SK-N-SH treated with all-trans-retinoic acid at 6 μM for 48 hours (cell line): ENCODE data around the gene KCNH5.
A peak's percentile ranks its signal among the peaks of the same experiment; 100 is the strongest.

ENCODE experiments used
- ATAC-seq: fragments of 200-7000 bp; cut with Tn5 transposase; 3 replicates; pipeline ENCODE4 v1.9.1; 2020; ENCODE audit warnings: mild to moderate bottlenecking, moderate library complexity
- ARNTL ChIP-seq: fragments of 450-650 bp; formaldehyde crosslinking; IDR thresholded peaks from 2 replicates; pipeline ENCODE4 v1.5.0; 2020; ENCODE audit warnings: low read depth, mild to moderate bottlenecking, moderate library complexity, borderline replicate concordance
- BACH2 ChIP-seq: fragments of 250-450 bp; sonication (Bioruptor Pico); IDR thresholded peaks from 2 replicates; pipeline ENCODE4 v1.9.0; 2021; ENCODE audit warnings: mild to moderate bottlenecking, borderline replicate concordance
- GLIS3 ChIP-seq: fragments of 250-450 bp; sonication (Bioruptor Pico); IDR thresholded peaks from 2 replicates; pipeline ENCODE4 v1.5.0; 2020; ENCODE audit warnings: mild to moderate bottlenecking, moderate library complexity
- ISL1 ChIP-seq: fragments of 250-450 bp; sonication (Bioruptor Pico); IDR thresholded peaks from 2 replicates; pipeline ENCODE4 v2.1.2; 2022; ENCODE audit warnings: mild to moderate bottlenecking, moderate library complexity
- OSR1 ChIP-seq: fragments of 250-450 bp; sonication (Bioruptor Pico); IDR thresholded peaks from 2 replicates; pipeline ENCODE4 v1.8.0; 2022; ENCODE audit warnings: moderate library complexity, mild to moderate bottlenecking, inconsistent platforms
- PPARA ChIP-seq: fragments of 250-450 bp; sonication (Bioruptor Pico); IDR thresholded peaks from 2 replicates; pipeline ENCODE4 v1.5.0; 2020; ENCODE audit warnings: mild to moderate bottlenecking, borderline replicate concordance
- RARB ChIP-seq: fragments of 250-450 bp; sonication (Bioruptor Pico); IDR thresholded peaks from 2 replicates; pipeline ENCODE4 v1.8.0; 2021; ENCODE audit warnings: mild to moderate bottlenecking, moderate library complexity
- SNAI2 ChIP-seq: fragments of 250-450 bp; sonication (Bioruptor Pico); IDR thresholded peaks from 2 replicates; pipeline ENCODE4 v1.5.0; 2020; ENCODE audit warnings: mild to moderate bottlenecking, moderate library complexity
- TCF4 ChIP-seq: fragments of 250-450 bp; sonication (Bioruptor Pico); IDR thresholded peaks from 2 replicates; pipeline ENCODE4 v1.8.0; 2021; ENCODE audit warnings: mild to moderate bottlenecking, moderate library complexity, borderline replicate concordance
- TOX ChIP-seq: fragments of 250-450 bp; sonication (Bioruptor Pico); IDR thresholded peaks from 2 replicates; pipeline ENCODE4 v1.8.0; 2021; ENCODE audit warnings: mild to moderate bottlenecking, moderate library complexity, borderline replicate concordance
- ZC3H10 ChIP-seq: fragments of 250-450 bp; sonication (Bioruptor Pico); IDR thresholded peaks from 2 replicates; pipeline ENCODE4 v1.5.1; 2021; ENCODE audit warnings: mild to moderate bottlenecking, moderate library complexity
- ZFP3 ChIP-seq: fragments of 250-450 bp; sonication (Bioruptor Pico); IDR thresholded peaks from 2 replicates; pipeline ENCODE4 v1.5.0; 2020; ENCODE audit warnings: mild to moderate bottlenecking, moderate library complexity
- ZFP30 ChIP-seq: fragments of 450-650 bp; formaldehyde crosslinking; IDR thresholded peaks from 2 replicates; pipeline ENCODE4 v1.5.0; 2022; ENCODE audit warnings: mild to moderate bottlenecking, moderate library complexity
- ZNF565 ChIP-seq: fragments of 450-650 bp; formaldehyde crosslinking; conservative IDR thresholded peaks from 2 replicates; pipeline ENCODE4 v1.5.0; 2020; ENCODE audit warnings: low read depth, mild to moderate bottlenecking, moderate library complexity
- ZNF70 ChIP-seq: fragments of 450-650 bp; formaldehyde crosslinking; IDR thresholded peaks from 2 replicates; pipeline ENCODE4 v1.5.0; 2020; ENCODE audit warnings: mild to moderate bottlenecking, moderate library complexity
- ZNF8 ChIP-seq: fragments of 450-650 bp; formaldehyde crosslinking; IDR thresholded peaks from 2 replicates; pipeline ENCODE4 v1.5.0; 2020; ENCODE audit warnings: mild to moderate bottlenecking, moderate library complexity
- TF ChIP-seq, protein P1 (sequence below): fragments of 250-450 bp; sonication (Bioruptor Pico); IDR thresholded peaks from 2 replicates; pipeline ENCODE4 v1.5.1; 2021; ENCODE audit warnings: mild to moderate bottlenecking, moderate library complexity
- TF ChIP-seq, protein P2 (sequence below): fragments of 250-450 bp; sonication (Bioruptor Pico); IDR thresholded peaks from 2 replicates; pipeline ENCODE4 v1.8.0; 2020; ENCODE audit warnings: mild to moderate bottlenecking, moderate library complexity, borderline replicate concordance
- TF ChIP-seq, protein P3 (sequence below): fragments of 250-450 bp; sonication (Bioruptor Pico); IDR thresholded peaks from 2 replicates; pipeline ENCODE4 v1.8.0; 2021; ENCODE audit warnings: low read depth, mild to moderate bottlenecking, moderate library complexity, borderline replicate concordance
- TF ChIP-seq, protein P4 (sequence below): fragments of 250-450 bp; sonication (Bioruptor Pico); IDR thresholded peaks from 2 replicates; pipeline ENCODE4 v1.5.0; 2020; ENCODE audit warnings: mild to moderate bottlenecking, moderate library complexity

KCNH5 gene

DNA sequence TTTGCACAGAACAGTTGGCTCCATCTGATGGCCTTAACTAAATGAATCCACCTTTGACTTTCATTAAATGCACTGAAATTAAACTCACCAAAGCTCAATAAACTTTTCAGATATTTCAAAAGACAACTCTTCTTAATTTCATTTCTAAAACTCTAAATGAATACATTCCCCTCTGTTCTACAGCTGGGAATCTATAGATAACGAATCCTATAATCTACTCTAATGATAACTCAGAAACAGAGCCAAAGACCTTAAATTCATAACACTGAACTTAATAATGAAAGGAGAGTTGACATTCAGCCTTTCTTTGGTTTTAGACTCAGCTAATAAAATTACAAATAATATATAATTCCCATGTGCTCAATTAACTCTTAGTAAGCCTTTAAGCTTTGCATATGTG is 150.5 kb downstream of the KCNH5 start (continued):
- no peak for TF ChIP-seq ZNF565
- no peak for TF ChIP-seq TOX (CRISPR knock-in tag)
- no peak for TF ChIP-seq PPARA (CRISPR knock-in tag)
- TF ChIP-seq, protein P1, sequence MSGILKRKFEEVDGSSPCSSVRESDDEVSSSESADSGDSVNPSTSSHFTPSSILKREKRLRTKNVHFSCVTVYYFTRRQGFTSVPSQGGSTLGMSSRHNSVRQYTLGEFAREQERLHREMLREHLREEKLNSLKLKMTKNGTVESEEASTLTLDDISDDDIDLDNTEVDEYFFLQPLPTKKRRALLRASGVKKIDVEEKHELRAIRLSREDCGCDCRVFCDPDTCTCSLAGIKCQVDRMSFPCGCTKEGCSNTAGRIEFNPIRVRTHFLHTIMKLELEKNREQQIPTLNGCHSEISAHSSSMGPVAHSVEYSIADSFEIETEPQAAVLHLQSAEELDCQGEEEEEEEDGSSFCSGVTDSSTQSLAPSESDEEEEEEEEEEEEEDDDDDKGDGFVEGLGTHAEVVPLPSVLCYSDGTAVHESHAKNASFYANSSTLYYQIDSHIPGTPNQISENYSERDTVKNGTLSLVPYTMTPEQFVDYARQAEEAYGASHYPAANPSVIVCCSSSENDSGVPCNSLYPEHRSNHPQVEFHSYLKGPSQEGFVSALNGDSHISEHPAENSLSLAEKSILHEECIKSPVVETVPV (CRISPR knock-in tag) = 0 out of 2 replicates have a peak, but pooled peaks have one; percentile 20
- no peak for TF ChIP-seq RARB (CRISPR knock-in tag)
- no peak for TF ChIP-seq ZFP30 (CRISPR knock-in tag)
- TF ChIP-seq, protein P2, sequence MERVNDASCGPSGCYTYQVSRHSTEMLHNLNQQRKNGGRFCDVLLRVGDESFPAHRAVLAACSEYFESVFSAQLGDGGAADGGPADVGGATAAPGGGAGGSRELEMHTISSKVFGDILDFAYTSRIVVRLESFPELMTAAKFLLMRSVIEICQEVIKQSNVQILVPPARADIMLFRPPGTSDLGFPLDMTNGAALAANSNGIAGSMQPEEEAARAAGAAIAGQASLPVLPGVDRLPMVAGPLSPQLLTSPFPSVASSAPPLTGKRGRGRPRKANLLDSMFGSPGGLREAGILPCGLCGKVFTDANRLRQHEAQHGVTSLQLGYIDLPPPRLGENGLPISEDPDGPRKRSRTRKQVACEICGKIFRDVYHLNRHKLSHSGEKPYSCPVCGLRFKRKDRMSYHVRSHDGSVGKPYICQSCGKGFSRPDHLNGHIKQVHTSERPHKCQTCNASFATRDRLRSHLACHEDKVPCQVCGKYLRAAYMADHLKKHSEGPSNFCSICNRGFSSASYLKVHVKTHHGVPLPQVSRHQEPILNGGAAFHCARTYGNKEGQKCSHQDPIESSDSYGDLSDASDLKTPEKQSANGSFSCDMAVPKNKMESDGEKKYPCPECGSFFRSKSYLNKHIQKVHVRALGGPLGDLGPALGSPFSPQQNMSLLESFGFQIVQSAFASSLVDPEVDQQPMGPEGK (CRISPR knock-in tag) = no peak

DNA sequence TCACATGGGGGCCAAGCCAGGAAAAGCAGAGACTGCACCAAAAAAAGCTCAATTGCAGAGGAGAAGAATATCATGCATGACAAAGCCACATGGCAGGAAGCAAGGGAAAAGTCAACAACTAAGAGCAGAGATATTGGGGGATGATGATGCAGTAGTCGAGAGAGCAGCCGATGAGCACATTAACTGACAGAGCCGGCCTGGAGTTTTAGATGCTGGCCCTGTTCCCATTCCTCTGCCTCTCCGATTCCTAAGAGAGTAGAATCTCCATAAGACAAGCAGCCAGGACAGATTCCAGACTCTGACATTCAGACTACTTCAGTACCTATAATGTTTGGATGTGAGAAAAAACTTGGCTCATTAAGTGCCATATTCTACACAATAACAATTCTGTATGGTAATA is 155.9 kb downstream of the KCNH5 start:
- ATAC-seq = no peak

DNA sequence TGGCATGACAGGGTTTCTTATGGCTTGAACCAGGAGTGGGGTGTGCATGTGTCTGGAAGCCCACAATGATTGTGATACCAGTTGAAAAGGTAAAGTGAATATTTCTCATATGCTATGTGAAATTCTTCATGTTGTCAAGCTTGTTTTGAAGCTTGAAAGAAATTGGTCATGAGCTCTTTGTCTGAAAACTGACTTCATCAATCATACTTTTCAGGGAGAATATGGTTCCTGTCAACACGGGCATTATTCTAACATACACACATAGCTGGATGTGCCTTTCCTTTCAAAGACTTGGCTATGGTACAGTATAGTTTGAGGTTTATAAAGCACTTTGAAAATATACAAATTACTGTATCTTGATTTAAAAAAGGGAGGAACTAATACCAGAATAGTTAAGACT is 158.8 kb downstream of the KCNH5 start:
- TF ChIP-seq, protein P2 (CRISPR knock-in tag) = no peak
- TF ChIP-seq ZNF70 = no peak
- TF ChIP-seq ZC3H10 = no peak
- TF ChIP-seq OSR1 = no peak
- no peak for TF ChIP-seq GLIS3 (CRISPR knock-in tag)
- TF ChIP-seq ZFP30 (CRISPR knock-in tag) = no peak
- TF ChIP-seq, protein P1 (CRISPR knock-in tag) = no peak
- no peak for TF ChIP-seq TCF4 (CRISPR knock-in tag)
- no peak for TF ChIP-seq ARNTL (CRISPR knock-in tag)
- TF ChIP-seq SNAI2 (CRISPR knock-in tag) = no peak
- TF ChIP-seq PPARA (CRISPR knock-in tag) = no peak
- no peak for TF ChIP-seq ISL1 (CRISPR knock-in tag)
- TF ChIP-seq BACH2 = no peak

More for the DNA sequence above, 155.9 kb downstream of the KCNH5 start:
- TF ChIP-seq BACH2 (no peak), TCF4 (CRISPR knock-in tag) (no peak), ZNF70 (peak; percentile 62; the same call in 1 of the 2 replicates), ZNF8 (CRISPR knock-in tag) (no peak), ISL1 (CRISPR knock-in tag) (peak; percentile 20; the same call in 1 of the 2 replicates), TOX (CRISPR knock-in tag) (no peak), RARB (CRISPR knock-in tag) (no peak), ZFP30 (CRISPR knock-in tag) (no peak)
- TF ChIP-seq, protein P1 (CRISPR knock-in tag) = no peak

DNA sequence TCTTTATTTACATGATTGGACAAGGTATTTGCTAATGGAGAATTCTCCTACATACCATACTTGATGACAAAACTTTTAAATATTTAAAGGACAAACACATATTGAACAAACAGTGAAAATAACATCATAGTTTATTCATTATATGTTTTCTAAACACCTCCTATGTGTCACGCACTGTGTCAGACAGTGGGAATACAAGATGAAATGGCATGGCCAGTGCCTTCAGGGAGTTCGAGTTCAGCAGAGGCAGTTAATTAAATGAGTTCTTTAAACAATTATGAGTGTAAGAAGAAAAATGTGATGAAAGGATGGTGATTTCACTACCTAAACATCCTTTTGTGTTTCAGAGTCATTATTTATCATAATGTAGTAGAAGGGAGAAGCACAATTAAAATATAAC is 159.8 kb downstream of the KCNH5 start:
- ATAC-seq = no peak
- TF ChIP-seq ZFP30 (CRISPR knock-in tag) (no peak), SNAI2 (CRISPR knock-in tag) (no peak), ZNF565 (no peak), ZNF8 (CRISPR knock-in tag) (no peak), ZFP3 (CRISPR knock-in tag) (no peak), ZNF70 (no peak)
- TF ChIP-seq, protein P2 (CRISPR knock-in tag) = no peak
- TF ChIP-seq, protein P3, sequence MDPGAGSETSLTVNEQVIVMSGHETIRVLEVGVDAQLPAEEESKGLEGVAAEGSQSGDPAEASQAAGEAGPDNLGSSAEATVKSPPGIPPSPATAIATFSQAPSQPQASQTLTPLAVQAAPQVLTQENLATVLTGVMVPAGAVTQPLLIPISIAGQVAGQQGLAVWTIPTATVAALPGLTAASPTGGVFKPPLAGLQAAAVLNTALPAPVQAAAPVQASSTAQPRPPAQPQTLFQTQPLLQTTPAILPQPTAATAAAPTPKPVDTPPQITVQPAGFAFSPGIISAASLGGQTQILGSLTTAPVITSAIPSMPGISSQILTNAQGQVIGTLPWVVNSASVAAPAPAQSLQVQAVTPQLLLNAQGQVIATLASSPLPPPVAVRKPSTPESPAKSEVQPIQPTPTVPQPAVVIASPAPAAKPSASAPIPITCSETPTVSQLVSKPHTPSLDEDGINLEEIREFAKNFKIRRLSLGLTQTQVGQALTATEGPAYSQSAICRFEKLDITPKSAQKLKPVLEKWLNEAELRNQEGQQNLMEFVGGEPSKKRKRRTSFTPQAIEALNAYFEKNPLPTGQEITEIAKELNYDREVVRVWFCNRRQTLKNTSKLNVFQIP (CRISPR knock-in tag) = no peak
- TF ChIP-seq, protein P4, sequence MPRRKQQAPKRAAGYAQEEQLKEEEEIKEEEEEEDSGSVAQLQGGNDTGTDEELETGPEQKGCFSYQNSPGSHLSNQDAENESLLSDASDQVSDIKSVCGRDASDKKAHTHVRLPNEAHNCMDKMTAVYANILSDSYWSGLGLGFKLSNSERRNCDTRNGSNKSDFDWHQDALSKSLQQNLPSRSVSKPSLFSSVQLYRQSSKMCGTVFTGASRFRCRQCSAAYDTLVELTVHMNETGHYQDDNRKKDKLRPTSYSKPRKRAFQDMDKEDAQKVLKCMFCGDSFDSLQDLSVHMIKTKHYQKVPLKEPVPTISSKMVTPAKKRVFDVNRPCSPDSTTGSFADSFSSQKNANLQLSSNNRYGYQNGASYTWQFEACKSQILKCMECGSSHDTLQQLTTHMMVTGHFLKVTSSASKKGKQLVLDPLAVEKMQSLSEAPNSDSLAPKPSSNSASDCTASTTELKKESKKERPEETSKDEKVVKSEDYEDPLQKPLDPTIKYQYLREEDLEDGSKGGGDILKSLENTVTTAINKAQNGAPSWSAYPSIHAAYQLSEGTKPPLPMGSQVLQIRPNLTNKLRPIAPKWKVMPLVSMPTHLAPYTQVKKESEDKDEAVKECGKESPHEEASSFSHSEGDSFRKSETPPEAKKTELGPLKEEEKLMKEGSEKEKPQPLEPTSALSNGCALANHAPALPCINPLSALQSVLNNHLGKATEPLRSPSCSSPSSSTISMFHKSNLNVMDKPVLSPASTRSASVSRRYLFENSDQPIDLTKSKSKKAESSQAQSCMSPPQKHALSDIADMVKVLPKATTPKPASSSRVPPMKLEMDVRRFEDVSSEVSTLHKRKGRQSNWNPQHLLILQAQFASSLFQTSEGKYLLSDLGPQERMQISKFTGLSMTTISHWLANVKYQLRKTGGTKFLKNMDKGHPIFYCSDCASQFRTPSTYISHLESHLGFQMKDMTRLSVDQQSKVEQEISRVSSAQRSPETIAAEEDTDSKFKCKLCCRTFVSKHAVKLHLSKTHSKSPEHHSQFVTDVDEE (CRISPR knock-in tag) = no peak

More for the DNA sequence above, 158.8 kb downstream of the KCNH5 start:
- ATAC-seq = no peak
